ENCODE measurements around the gene C19orf67. TPM values are rescaled to one million over a fixed set of nuclear protein-coding genes. Genes with fewer than 3 reads are reported as not detected.

C19orf67 gene
- total and polyA plus RNA-seq, 2 of the 13 experiments (the other 11 are each of a cell fraction or from before 2014, with no cell fraction given) = 0.11 to 0.32 TPM

- TF ChIP-seq HNF1A (IDR thresholded peaks at IDR 0.05; ENCODE audit: low read depth) (peak; percentile 25; the same call in 1 of the 2 replicates), HNF1A (CRISPR knock-in tag; IDR thresholded peaks at IDR 0.05; ENCODE audit: borderline replicate concordance) (no peak), ZNF816 (CRISPR knock-in tag; IDR thresholded peaks at IDR 0.05; ENCODE audit: borderline replicate concordance) (no peak), AGO1 (IDR thresholded peaks at IDR 0.05; ENCODE audit: low read depth, low read length, poor library complexity, severe bottlenecking) (peak; percentile 89), KLF6 (CRISPR knock-in tag; IDR thresholded peaks at IDR 0.05) (peak; percentile 82; the same call in 1 of the 2 replicates), CEBPB (IDR thresholded peaks at IDR 0.05; ENCODE audit: borderline replicate concordance, low read depth, low read length) (peak; percentile 75; the same call in 1 of the 2 replicates), IKZF5 (CRISPR knock-in tag; IDR thresholded peaks at IDR 0.05) (peak; percentile 83), PRDM4 (CRISPR knock-in tag; IDR thresholded peaks at IDR 0.05; ENCODE audit: borderline replicate concordance) (no peak), ONECUT2 (CRISPR knock-in tag; IDR thresholded peaks at IDR 0.05) (no peak), ZNF331 (CRISPR knock-in tag; IDR thresholded peaks at IDR 0.05) (peak; percentile 37; the same call in 1 of the 2 replicates), NFYC (CRISPR knock-in tag; IDR thresholded peaks at IDR 0.05) (peak; percentile 87), ZNF800 (CRISPR knock-in tag; IDR thresholded peaks at IDR 0.05) (no peak), ZNF83 (CRISPR knock-in tag; IDR thresholded peaks at IDR 0.05; ENCODE audit: borderline replicate concordance) (no peak), FOXK2 (IDR thresholded peaks at IDR 0.05) (peak; percentile 80; the same call in 1 of the 2 replicates), HOXD1 (CRISPR knock-in tag; IDR thresholded peaks at IDR 0.05) (0 out of 2 replicates have a peak, but pooled peaks have one; percentile 1), GATAD1 (CRISPR knock-in tag; IDR thresholded peaks at IDR 0.05) (peak; percentile 85), ZNF414 (CRISPR knock-in tag; IDR thresholded peaks at IDR 0.05) (no peak), YEATS4 (CRISPR knock-in tag; IDR thresholded peaks at IDR 0.05; ENCODE audit: borderline replicate concordance) (0 out of 2 replicates have a peak, but pooled peaks have one; percentile 21)
Measured at GRCh38 chr19:14080887-14081796, 4.4 kb downstream of the C19orf67 start (continued).
